IMR-90 (cell line): ENCODE data around the gene ASB3. TPM values are rescaled to one million over a fixed set of nuclear protein-coding genes. Genes with fewer than 3 reads are reported as not detected.

Experiments used
- ATAC-seq: fragments of 200-7000 bp; cut with Tn5 transposase; 2 replicates; pipeline ENCODE4 v1.9.1; 2020; ENCODE audit warnings: low read depth, mild to moderate bottlenecking, moderate library complexity
- BruUV-seq: library from RNA; stranded (reverse); fragments of 400-500 nt; replicated peaks from 2 replicates; lab custom pipeline; 2021; lab: Mats Ljungman, UMichigan
- CTCF ChIA-PET: fragments of 300-600 bp; formaldehyde crosslinking; extraction: SDS; loops from one replicate; lab custom pipeline; 2021; ENCODE audit warnings: antibody characterized with exemption; lab: Yijun Ruan, JAX
- POLR2A ChIA-PET: fragments of 300-600 bp; sonication (Branson Sonifier 250); formaldehyde crosslinking; loops from one replicate; lab custom pipeline; 2022; ENCODE audit warnings: antibody characterized with exemption; ENCODE audit not compliant: unreplicated experiment; lab: Charles Lee
- DNase-seq: peaks from one replicate; pipeline ENCODE4 v3.0.0; 2013
- H2AFZ ChIP-seq: replicated peaks from 2 replicates; pipeline ENCODE3; 2013; ENCODE audit warnings: low read length, mild to moderate bottlenecking; ENCODE audit not compliant: poor library complexity
- H2AK5ac ChIP-seq: 2 replicates; pipeline ENCODE4 v1.6.1; 2013; ENCODE audit warnings: low read depth, low read length, inconsistent platforms
- H2AK9ac ChIP-seq: replicated peaks from 2 replicates; pipeline ENCODE3; 2013; ENCODE audit warnings: mild to moderate bottlenecking, low read depth, low read length, moderate library complexity; ENCODE audit not compliant: poor library complexity
- H2BK120ac ChIP-seq: 2 replicates; pipeline ENCODE4 v1.6.1; 2013; ENCODE audit warnings: low read depth, low read length, inconsistent platforms
- H2BK15ac ChIP-seq: 3 replicates; pipeline ENCODE4 v1.6.1; 2013; ENCODE audit warnings: low read depth, low read length, inconsistent platforms
- H2BK20ac ChIP-seq: 2 replicates; pipeline ENCODE4 v1.6.1; 2013; ENCODE audit warnings: low read depth, mild to moderate bottlenecking, inconsistent platforms, low read length, moderate library complexity
- H2BK5ac ChIP-seq: 2 replicates; pipeline ENCODE4 v1.6.1; 2013; ENCODE audit warnings: mild to moderate bottlenecking, low read depth, low read length, inconsistent platforms; ENCODE audit not compliant: poor library complexity, severe bottlenecking
- H3K14ac ChIP-seq: replicated peaks from 2 replicates; pipeline ENCODE4 v1.6.1; 2013; ENCODE audit warnings: low read depth, low read length, inconsistent platforms
- H3K18ac ChIP-seq: 2 replicates; pipeline ENCODE4 v1.6.1; 2013; ENCODE audit warnings: low read depth, low read length, control low read depth
- H3K23ac ChIP-seq: 2 replicates; pipeline ENCODE4 v1.6.1; 2013; ENCODE audit warnings: low read depth, low read length, inconsistent platforms
- H3K27ac ChIP-seq: 2 replicates; pipeline ENCODE4 v1.5.1; 2013; ENCODE audit warnings: mild to moderate bottlenecking, control low read depth, low read length; ENCODE audit not compliant: insufficient read depth
- H3K27me3 ChIP-seq: 2 replicates; pipeline ENCODE4 v1.6.1; 2013; ENCODE audit warnings: low read length; ENCODE audit not compliant: control insufficient read depth, insufficient read depth
- H3K36me3 ChIP-seq: 2 replicates; pipeline ENCODE4 v1.6.1; 2013; ENCODE audit warnings: low read length, mixed read lengths; ENCODE audit not compliant: control insufficient read depth, insufficient read depth
- H3K4ac ChIP-seq: 2 replicates; pipeline ENCODE4 v1.6.1; 2013; ENCODE audit warnings: low read depth, low read length, inconsistent platforms
- H3K4me1 ChIP-seq: 2 replicates; pipeline ENCODE4 v1.6.1; 2013; ENCODE audit warnings: low read length, mixed read lengths; ENCODE audit not compliant: control insufficient read depth, insufficient read depth
- H3K4me2 ChIP-seq: 2 replicates; pipeline ENCODE4 v1.6.1; 2013; ENCODE audit warnings: low read depth, mild to moderate bottlenecking, control low read depth, low read length, moderate library complexity
- H3K4me3 ChIP-seq: 2 replicates; pipeline ENCODE4 v1.5.1; 2013; ENCODE audit warnings: low read depth, mild to moderate bottlenecking, control low read depth, low read length, moderate library complexity; ENCODE audit not compliant: insufficient read depth
- H3K56ac ChIP-seq: 2 replicates; pipeline ENCODE4 v1.6.1; 2013; ENCODE audit warnings: low read length, inconsistent platforms; ENCODE audit not compliant: insufficient read depth; ENCODE audit errors: extremely low read depth
- H3K79me1 ChIP-seq, 2 experiments: 2 replicates each; pipeline ENCODE4 v1.6.1; 2013; ENCODE audit warnings: low read length in 2 of 2, inconsistent platforms in 1 of 2, low read depth in 1 of 2
- H3K9ac ChIP-seq: 2 replicates; pipeline ENCODE4 v1.6.1; 2013; ENCODE audit warnings: low read depth, low read length, control low read depth
- H3K9me1 ChIP-seq: 2 replicates; pipeline ENCODE4 v1.6.1; 2013; ENCODE audit warnings: low read length, inconsistent platforms; ENCODE audit not compliant: insufficient read depth
- H3K9me3 ChIP-seq: 2 replicates; pipeline ENCODE4 v1.6.1; 2013; ENCODE audit warnings: low read length; ENCODE audit not compliant: control insufficient read depth, insufficient read depth
- H4K20me1 ChIP-seq: 2 replicates; pipeline ENCODE4 v1.6.1; 2013; ENCODE audit warnings: low read length, inconsistent platforms; ENCODE audit not compliant: insufficient read depth
- H4K5ac ChIP-seq: 2 replicates; pipeline ENCODE4 v1.6.1; 2013; ENCODE audit warnings: mild to moderate bottlenecking, low read depth, low read length, control low read depth
- H4K8ac ChIP-seq, 2 experiments: 2 replicates each; pipeline ENCODE4 v1.6.1; 2013; ENCODE audit warnings: low read depth in 2 of 2, low read length in 2 of 2, control low read depth in 1 of 2, inconsistent platforms in 1 of 2
- H4K91ac ChIP-seq: 2 replicates; pipeline ENCODE4 v1.6.1; 2013; ENCODE audit warnings: low read depth, low read length, inconsistent platforms; ENCODE audit not compliant: insufficient read depth
- CEBPB ChIP-seq: IDR thresholded peaks from 2 replicates; pipeline ENCODE4 v1.6.1; 2012; ENCODE audit warnings: low read depth, low read length, improper control_type of control experiment
- CHD1 ChIP-seq: IDR thresholded peaks from 2 replicates; pipeline ENCODE4 v1.6.1; 2012; ENCODE audit warnings: low read depth, low read length, improper control_type of control experiment
- FOS ChIP-seq: fragments of 150-350 bp; IDR thresholded peaks from 2 replicates; pipeline ENCODE4 v1.6.1; 2016; ENCODE audit warnings: low read depth, low read length
- MAFK ChIP-seq: IDR thresholded peaks from 2 replicates; pipeline ENCODE4 v1.6.1; 2012; ENCODE audit warnings: low read depth, low read length, improper control_type of control experiment
- NFE2L2 ChIP-seq: fragments of 150-350 bp; IDR thresholded peaks from 2 replicates; pipeline ENCODE4 v1.6.1; 2016; ENCODE audit warnings: low read depth, mild to moderate bottlenecking, low read length
- POLR2A ChIP-seq: IDR thresholded peaks from 2 replicates; pipeline ENCODE4 v1.6.1; 2012; ENCODE audit warnings: mild to moderate bottlenecking, low read depth, low read length
- RAD21 ChIP-seq: IDR thresholded peaks from 2 replicates; pipeline ENCODE4 v1.6.1; 2012; ENCODE audit warnings: low read length, improper control_type of control experiment
- RCOR1 ChIP-seq: IDR thresholded peaks from 2 replicates; pipeline ENCODE4 v1.6.1; 2012; ENCODE audit warnings: mild to moderate bottlenecking, low read length, improper control_type of control experiment; ENCODE audit not compliant: insufficient replicate concordance
- SMC3 ChIP-seq: fragments of 150-350 bp; IDR thresholded peaks from 2 replicates; pipeline ENCODE4 v1.6.1; 2016; ENCODE audit warnings: low read depth, mild to moderate bottlenecking, antibody characterized with exemption, low read length, moderate library complexity
- USF2 ChIP-seq: fragments of 150-350 bp; IDR thresholded peaks from 2 replicates; pipeline ENCODE4 v1.6.1; 2017; ENCODE audit warnings: mild to moderate bottlenecking, antibody characterized with exemption, low read length, low read depth
- WGBS, 2 experiments: methylation state at CpG; one replicate each; pipeline versions ENCODE4 v1.1.5 to v1.1.7; 2013; ENCODE audit warnings: missing lambda C conversion rate in 2 of 2; ENCODE audit not compliant: insufficient read length in 1 of 2; ENCODE audit errors: extremely low coverage in 2 of 2; 5-methylcytosine and 5-hydroxymethylcytosine counted together
- dilution Hi-C: fragments of 300-500 bp; cut with HindIII; formaldehyde crosslinking; loops from one replicate; pipeline ENCODE4 v1.14.3; 2018; ENCODE audit warnings: low sequenced_read_pairs; ENCODE audit not compliant: unreplicated experiment
- in situ Hi-C: fragments of 300-500 bp; cut with MboI; formaldehyde crosslinking; loops from 3 replicates; pipeline ENCODE4 v1.14.3; 2019; ENCODE audit warnings: low sequenced_read_pairs, inconsistent platforms, mixed read lengths
- intact Hi-C: fragments of 100-400 bp; cut with micrococcal nuclease; formaldehyde crosslinking; loops from 2 replicates; pipeline ENCODE4 v1.10.0; 2022
- polyA plus RNA-seq, 3 experiments: library from polyadenylated mRNA; depleted of rRNA; stranded (reverse); fragments of >200 nt; gene quantifications; 2 replicates each; pipeline ENCODE4 v1.2.3, GENCODE V29; 2012; ENCODE audit warnings: low replicate concordance in 1 of 3
- total RNA-seq: library from RNA; depleted of rRNA; stranded (reverse); fragments of >200 nt; gene quantifications from 2 replicates; pipeline ENCODE4 v1.2.3, GENCODE V29; 2012
- TF ChIP-seq, protein P1 (sequence below): fragments of 150-350 bp; IDR thresholded peaks from 2 replicates; pipeline ENCODE4 v1.6.1; 2016; ENCODE audit warnings: low read depth, mild to moderate bottlenecking, low read length, moderate library complexity, borderline replicate concordance

ASB3 gene
- total and polyA plus RNA-seq, 2 of the 4 experiments (the other 2 are of a cell fraction) = 19.2 to 36.2 TPM

GRCh38 chr2:53755121-53755520, 31.6 kb downstream of the ASB3 start:
- peaks cover 0 to 9% of the 10 kb centered on the region in 2 experiments; a peak in 2 of 4 replicates for H3K79me1 ChIP-seq
- dilution Hi-C loops = no loop called here
- no peak overlapping the region for H2BK20ac ChIP-seq
- no peak overlapping the region for H3K18ac ChIP-seq
- no peak overlapping the region for H3K9ac ChIP-seq
- WGBS, 2 experiments = no CpG with 5 or more reads among the region's 2 CpGs
- no peak overlapping the region for H2BK15ac ChIP-seq
- H3K27me3 ChIP-seq = no peaks in the 10 kb centered on the region
- no peak overlapping the region for H3K4ac ChIP-seq
- no peak overlapping the region for H4K8ac ChIP-seq
- DNase-seq (no peak), ATAC-seq (no peak)
- H2AK5ac ChIP-seq = no peak overlapping the region
- H2AK9ac ChIP-seq = no peak overlapping the region
- H3K9me3 ChIP-seq = no peaks in the 10 kb centered on the region; the same call in 1 of the 2 replicates
- no TSS peak for BruUV-seq
- no peak overlapping the region for H3K4me2 ChIP-seq
- H3K56ac ChIP-seq = no peak overlapping the region
- peaks cover 17% of the 10 kb centered on the region for H3K36me3 ChIP-seq
- no peak overlapping the region for H3K14ac ChIP-seq
- intact Hi-C loops = no loop called here
- peaks cover 4% of the 10 kb centered on the region; the same call in 1 of the 2 replicates for H3K9me1 ChIP-seq
- no peak overlapping the region for H3K23ac ChIP-seq
- H4K5ac ChIP-seq = no peak overlapping the region
- in situ Hi-C loops = no loop called here
- no peak overlapping the region for H2BK120ac ChIP-seq
- POLR2A ChIA-PET = no interaction called here
- H3K27ac ChIP-seq = no peak overlapping the region
- no peak overlapping the region for H2AFZ ChIP-seq
- H3K4me3 ChIP-seq = no peak overlapping the region
- H4K20me1 ChIP-seq = no peaks in the 10 kb centered on the region
- CTCF ChIA-PET = no interaction called here
- TF ChIP-seq NFE2L2 (no peak), FOS (no peak), CEBPB (no peak), CHD1 (no peak), MAFK (no peak), SMC3 (no peak), RAD21 (no peak), USF2 (no peak), POLR2A (no peak), RCOR1 (no peak)
- TF ChIP-seq, protein P1, sequence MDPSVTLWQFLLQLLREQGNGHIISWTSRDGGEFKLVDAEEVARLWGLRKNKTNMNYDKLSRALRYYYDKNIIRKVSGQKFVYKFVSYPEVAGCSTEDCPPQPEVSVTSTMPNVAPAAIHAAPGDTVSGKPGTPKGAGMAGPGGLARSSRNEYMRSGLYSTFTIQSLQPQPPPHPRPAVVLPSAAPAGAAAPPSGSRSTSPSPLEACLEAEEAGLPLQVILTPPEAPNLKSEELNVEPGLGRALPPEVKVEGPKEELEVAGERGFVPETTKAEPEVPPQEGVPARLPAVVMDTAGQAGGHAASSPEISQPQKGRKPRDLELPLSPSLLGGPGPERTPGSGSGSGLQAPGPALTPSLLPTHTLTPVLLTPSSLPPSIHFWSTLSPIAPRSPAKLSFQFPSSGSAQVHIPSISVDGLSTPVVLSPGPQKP = no peak
- H4K91ac ChIP-seq = no peak overlapping the region
- no peaks in the 10 kb centered on the region for H3K4me1 ChIP-seq
- no peak overlapping the region for H2BK5ac ChIP-seq
